Measurements from ENCODE around the gene GRIN2A.
A peak's percentile ranks its signal among the peaks of the same experiment; 100 is the strongest.

GRIN2A gene

GRCh38 chr16:10086620-10087019 is 95.6 kb downstream of the GRIN2A start:
- peak; percentile 97 for DNase-seq (ENCODE audit: low spot score)

GRCh38 chr16:10085078-10085798 is 97.0 kb downstream of the GRIN2A start:
- no peak for DNase-seq (ENCODE audit: low spot score)

DNA sequence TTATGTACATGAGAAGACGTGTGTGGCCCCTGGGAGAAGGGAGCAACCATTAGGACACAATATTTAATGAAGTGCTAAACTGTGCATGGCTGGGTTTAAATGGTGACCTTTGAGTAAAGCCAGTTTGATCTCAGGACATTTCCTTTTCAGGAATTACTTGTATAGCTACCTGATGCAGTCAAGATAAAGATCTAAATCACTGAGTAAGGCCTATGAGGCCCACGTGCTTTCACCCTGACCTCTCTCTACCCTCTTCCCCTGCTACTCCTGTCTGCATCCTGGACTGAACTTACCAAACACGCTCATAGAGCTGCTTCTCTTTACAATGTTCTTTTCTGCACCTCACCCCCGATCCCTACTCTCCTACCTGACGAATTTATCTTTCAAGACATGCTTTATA is 98.9 kb downstream of the GRIN2A start:
- no peak for DNase-seq (ENCODE audit: low spot score)

DNA sequence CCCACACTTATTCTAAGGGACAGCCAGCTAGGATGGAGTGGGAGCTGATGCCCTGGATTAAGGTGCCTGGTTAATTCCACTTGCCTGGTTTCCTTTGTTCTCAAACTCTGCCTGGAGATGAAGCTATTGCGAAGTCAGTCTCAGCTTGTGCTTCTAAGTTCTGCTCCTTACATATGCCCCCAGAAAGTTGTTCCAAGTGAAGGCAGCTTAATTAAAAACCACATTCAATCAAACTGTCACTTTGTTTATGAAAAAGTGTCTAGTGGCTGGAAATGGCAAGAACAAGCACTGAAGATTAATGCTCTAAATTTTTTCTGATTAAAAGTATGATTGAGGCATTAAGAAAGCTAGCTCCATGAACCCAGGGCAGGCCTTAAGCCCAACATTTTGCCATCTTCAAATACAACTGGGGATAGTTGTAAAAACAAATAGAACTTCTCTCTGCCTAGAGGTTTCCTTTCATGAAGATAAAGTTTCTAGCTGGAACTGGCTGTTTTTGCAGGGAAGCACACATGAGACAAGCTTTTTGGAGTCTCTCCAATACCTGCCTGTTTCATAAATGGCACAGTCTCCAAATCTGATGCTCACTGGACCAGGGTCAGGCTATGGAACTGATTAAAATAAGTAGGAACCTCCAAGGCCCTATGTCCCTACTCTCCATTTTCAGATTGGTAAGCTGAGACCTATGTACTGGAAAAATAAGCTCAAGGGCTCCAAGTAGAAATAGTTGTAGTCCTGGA is 100.9 kb downstream of the GRIN2A start:
- peak; percentile 74 for DNase-seq (ENCODE audit: low spot score)

- DNase-seq (ENCODE audit: low spot score) = peak; percentile 97
Measured at GRCh38 chr16:10080051-10080772, 102.0 kb downstream of the GRIN2A start.

DNA sequence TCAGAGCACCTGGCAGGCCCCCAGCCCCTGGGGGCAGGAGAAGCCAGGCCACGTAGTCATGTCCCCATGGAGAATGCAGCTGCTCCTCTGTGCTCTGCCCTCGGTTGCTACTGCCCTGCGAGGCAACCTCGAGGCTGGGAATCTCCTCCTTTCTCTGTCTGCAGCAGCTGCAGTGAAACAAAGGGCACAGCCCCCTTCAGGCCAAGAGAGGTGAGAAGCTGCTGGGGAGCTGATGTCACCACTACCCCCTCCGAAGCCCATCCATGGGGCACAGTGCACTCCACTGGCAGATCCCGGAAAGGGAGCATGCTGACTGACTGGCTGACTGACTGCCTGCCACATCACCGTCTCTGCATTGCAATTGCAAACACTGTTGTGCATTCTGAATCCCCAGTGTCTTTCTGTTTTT is 103.7 kb downstream of the GRIN2A start:
- DNase-seq (ENCODE audit: low spot score) = no peak

GRCh38 chr16:10077861-10078260 is 104.4 kb downstream of the GRIN2A start:
- no peak for DNase-seq (ENCODE audit: low spot score)

DNA sequence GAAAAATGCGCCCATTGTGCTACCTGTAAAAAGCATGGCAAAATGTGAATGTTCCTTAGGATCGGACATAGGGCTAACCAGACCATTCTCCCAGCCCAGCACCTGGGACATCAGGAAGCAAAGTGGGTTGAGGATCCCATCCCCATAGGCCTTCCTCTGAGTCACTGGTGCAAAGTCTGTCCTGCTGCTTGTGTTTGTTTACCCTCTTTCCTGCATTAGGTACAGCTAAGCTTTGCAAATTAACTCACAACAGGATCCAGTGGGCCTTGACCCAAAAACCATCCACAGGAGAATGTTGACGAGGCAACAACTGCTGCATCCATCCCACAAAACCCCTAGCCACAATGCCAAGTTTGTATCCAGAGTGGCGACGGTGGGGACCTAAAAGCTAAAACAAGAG is 106.2 kb downstream of the GRIN2A start:
- DNase-seq (ENCODE audit: low spot score) = no peak

DNA sequence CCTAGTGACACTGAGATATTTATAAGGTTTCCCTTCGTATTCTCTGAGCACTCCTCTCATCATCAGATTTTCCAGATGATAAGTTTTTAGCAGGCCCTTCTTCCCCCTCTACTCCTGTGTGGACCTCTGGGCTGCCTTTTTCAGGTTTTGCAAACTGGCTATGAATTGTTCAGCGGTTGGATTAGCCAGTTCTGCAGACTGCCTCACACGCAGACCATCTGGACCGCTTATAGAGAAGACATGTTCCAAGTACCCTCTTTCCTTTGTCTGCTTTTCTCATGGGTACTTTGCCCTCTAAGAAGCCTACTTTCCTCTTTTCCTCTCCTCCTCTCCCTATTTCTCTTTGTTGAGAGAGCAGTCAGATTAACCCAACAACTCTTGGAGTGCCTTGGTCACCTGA is 111.6 kb downstream of the GRIN2A start:
- DNase-seq (ENCODE audit: low spot score) = peak; percentile 63

GRCh38 chr16:10069374-10069773 is 112.9 kb downstream of the GRIN2A start:
- DNase-seq (ENCODE audit: low spot score) = no peak

- DNase-seq (ENCODE audit: low spot score) = no peak
Measured at GRCh38 chr16:10067835-10068234, 114.4 kb downstream of the GRIN2A start.

DNA sequence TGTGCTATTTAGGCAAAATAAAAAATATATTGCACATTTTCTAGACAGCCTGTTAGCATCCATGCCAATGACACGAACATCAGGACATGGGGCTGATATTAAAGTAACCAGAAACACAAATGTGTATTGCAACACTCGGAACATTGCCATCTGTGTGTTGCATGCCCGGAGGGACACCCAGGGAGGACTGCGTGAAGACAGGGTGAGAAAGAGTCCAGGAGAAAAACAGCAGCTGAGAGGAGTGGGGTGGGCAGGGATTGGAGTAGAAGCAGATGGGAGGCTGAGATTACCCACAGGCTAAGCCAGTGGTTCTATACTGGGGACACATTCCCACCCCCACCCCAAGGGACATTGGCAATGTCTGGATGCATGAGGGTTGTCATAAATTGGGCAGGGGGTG is 114.8 kb downstream of the GRIN2A start:
- DNase-seq (ENCODE audit: low spot score) = no peak

DNA sequence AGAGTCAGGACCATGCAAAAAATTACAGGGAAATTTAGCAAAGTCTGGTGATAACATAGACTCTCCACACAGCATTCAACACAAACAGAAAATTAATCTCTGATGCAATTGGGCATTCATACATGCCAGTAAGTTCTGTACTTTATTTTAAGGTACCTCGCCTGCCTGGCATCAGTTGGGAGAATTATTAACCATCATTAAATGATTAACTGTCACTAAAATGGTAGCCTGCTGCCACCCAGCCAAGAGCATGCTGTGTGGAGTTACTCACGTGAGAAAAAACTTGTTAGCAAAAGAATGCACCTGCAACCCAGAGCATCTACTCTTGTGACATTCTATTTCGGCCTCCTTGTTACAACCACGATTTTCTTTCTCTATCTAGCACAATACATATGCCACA is 117.2 kb downstream of the GRIN2A start:
- no peak for DNase-seq (ENCODE audit: low spot score)

GRCh38 chr16:10048850-10049249 is 133.4 kb downstream of the GRIN2A start:
- no peak for DNase-seq (ENCODE audit: low spot score)

DNA sequence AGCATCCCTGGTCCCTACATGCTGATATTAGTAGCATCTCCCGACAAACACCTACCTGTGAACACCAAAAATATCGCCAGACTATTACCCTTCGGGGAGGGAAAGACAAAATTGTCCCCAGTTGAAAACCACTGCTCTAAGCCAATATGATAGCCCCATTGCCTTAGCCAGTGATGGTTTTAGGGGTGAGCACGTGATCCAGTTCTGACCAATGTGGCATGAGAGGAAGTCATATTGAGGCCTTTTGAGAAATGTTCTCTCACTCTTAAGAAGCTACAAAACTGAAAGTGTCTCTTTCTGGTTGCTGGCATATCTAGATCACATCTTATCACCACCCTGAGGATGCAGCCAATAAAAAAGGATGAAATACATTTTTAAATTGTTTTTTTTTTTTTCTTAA is 136.3 kb downstream of the GRIN2A start:
- DNase-seq (ENCODE audit: low spot score) = no peak

DNA sequence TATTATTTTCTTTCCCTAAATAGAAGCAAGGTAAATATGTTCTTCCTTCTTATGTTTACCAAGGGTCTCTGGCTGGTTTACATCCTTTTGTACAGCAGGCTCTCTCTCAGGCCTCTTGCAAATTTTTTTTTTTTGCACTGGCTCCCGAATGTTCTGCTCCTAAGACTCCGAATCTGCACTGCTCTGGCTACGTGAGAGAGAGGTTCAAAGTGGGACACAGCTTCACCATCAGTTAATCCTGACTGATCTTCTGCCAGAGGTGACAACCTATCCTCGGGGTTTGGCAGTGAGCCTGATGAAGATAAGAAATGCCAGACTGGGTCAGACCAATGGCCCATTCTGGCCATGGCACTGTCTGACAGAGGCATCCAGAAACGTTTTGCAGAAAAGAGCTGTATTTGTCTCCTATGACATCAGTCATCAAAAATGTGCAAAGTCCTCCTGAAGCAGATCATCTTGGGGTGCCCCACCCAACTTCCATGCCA is 136.9 kb downstream of the GRIN2A start:
- DNase-seq (ENCODE audit: low spot score) = peak; percentile 74

GRCh38 chr16:10040136-10041080 is 141.8 kb downstream of the GRIN2A start:
- no peak for DNase-seq (ENCODE audit: low spot score)

GRCh38 chr16:10039220-10040096 is 142.8 kb downstream of the GRIN2A start:
- DNase-seq (ENCODE audit: low spot score) = peak; percentile 78

- no peak for DNase-seq (ENCODE audit: low spot score)
Measured at GRCh38 chr16:10037751-10038150, 144.5 kb downstream of the GRIN2A start.

- no peak for DNase-seq (ENCODE audit: low spot score)
Measured at GRCh38 chr16:10036956-10037355, 145.3 kb downstream of the GRIN2A start.

GRCh38 chr16:10033556-10033955 is 148.7 kb downstream of the GRIN2A start:
- DNase-seq (ENCODE audit: low spot score) = peak; percentile 91
